ENCODE results near the gene NUDT3. TPM values are rescaled to one million over a fixed set of nuclear protein-coding genes. Genes with fewer than 3 reads are reported as not detected.
A peak's percentile ranks its signal among the peaks of the same experiment; 100 is the strongest.

NUDT3 gene
- total RNA-seq, 4 donors from 2014 or later: 40.0 to 71.9 (median 50.6) TPM

- DNase-seq: peak in 1 of 2 donors; percentile 50
- TF ChIP-seq CTCF (IDR thresholded peaks at IDR 0.05 in 4 of 5, conservative IDR thresholded peaks at IDR 0.05 in 1 of 5): no peak
- no peak for TF ChIP-seq POLR2A (IDR thresholded peaks at IDR 0.05)
- no peaks in the 10 kb centered on the region for H3K9me3 ChIP-seq
- peak overlapping the region; percentile 80 to 90 (median 88) for H3K27ac ChIP-seq
- H3K4me1 ChIP-seq: peaks cover 57 to 70% of the 10 kb centered on the region in 2 donors
- peaks cover 0 to 17% of the 10 kb centered on the region in 2 donors for H3K36me3 ChIP-seq
- no peaks in the 10 kb centered on the region for H3K27me3 ChIP-seq
- no peak overlapping the region for H3K4me3 ChIP-seq
- ATAC-seq: peak; percentile 70 to 87
- in situ Hi-C loops (cut with MboI; ENCODE audit: low sequenced_read_pairs in 4 of 4) (loop anchor here in 1 of 4 donors (25.0 kb wide), 1 partner anchor 558 kb away; the partner anchor contains the start of gene IP6K3), intact Hi-C loops (cut with DNase I; ENCODE audit: low total_unique reads) (no loop called here)
Observed at GRCh38 chr6:34295721-34296120, 96.7 kb downstream of the NUDT3 start.

DNA sequence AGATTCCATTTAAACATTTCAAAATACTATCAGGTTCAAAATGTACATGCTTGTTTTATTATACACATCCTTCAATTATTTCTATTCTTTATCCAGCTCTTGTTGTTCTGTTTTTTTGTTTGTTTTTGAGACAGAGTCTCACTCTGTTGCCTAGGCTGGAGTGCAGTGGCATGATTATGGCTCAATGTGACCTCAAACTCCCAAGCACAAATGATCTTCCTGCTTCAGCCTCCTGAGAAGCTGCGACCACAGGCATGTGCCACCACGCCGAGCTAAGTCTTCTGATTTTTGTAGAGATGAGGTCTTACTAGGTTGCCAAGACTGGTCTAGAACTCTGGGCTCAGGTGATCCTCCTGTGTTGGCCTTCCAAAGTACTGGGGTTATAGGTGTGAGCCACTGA is 99.5 kb downstream of the NUDT3 start:
- peak in 1 of 2 donors; percentile 5 for ATAC-seq
- in situ Hi-C loops (cut with MboI; ENCODE audit: low sequenced_read_pairs in 4 of 4) (loop anchor here in 1 of 4 donors (25.0 kb wide), 1 partner anchor 556 kb away; the partner anchor contains the start of gene IP6K3), intact Hi-C loops (cut with DNase I; ENCODE audit: low total_unique reads) (no loop called here)
- no peak overlapping the region for H3K4me3 ChIP-seq
- TF ChIP-seq CTCF (IDR thresholded peaks at IDR 0.05 in 4 of 5, conservative IDR thresholded peaks at IDR 0.05 in 1 of 5): no peak
- no peak for TF ChIP-seq POLR2A (IDR thresholded peaks at IDR 0.05)
- peak overlapping the region; percentile 80 to 90 (median 88) for H3K27ac ChIP-seq
- no peaks in the 10 kb centered on the region for H3K27me3 ChIP-seq
- H3K4me1 ChIP-seq: peaks cover 55 to 67% of the 10 kb centered on the region in 2 donors
- H3K36me3 ChIP-seq: peaks cover 0 to 17% of the 10 kb centered on the region in 2 donors
- no peaks in the 10 kb centered on the region for H3K9me3 ChIP-seq
- DNase-seq: no peak

DNA sequence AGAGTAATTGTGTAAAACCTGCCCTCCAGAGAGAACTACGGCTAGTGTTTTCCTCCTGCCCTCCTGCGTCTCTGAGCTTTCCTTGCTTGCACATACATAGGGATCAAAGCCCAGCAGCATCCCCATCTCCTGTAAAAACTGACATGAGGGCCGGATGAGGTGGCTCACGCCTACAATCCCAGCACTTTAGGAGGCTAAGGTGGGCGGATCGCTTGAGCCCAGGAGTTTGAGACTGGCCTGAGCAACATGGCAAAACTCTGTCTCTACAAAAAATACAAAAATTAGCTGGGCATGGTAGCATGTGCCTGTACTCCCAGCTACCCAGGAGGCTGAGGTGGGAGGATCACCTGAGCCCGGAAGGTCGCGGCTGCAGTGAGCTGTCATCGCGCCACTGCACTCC is 103.3 kb downstream of the NUDT3 start:
- Histone ChIP-seq H3K36me3 (peaks cover 0 to 17% of the 10 kb centered on the region in 2 donors), H3K9me3 (no peaks in the 10 kb centered on the region), H3K4me1 (peaks cover 43 to 59% of the 10 kb centered on the region in 2 donors), H3K27ac (peak overlapping the region; percentile 51 to 90 (median 76)), H3K4me3 (no peak overlapping the region), H3K27me3 (no peaks in the 10 kb centered on the region)
- no peak for DNase-seq
- no peak for TF ChIP-seq CTCF (IDR thresholded peaks at IDR 0.05 in 4 of 5, conservative IDR thresholded peaks at IDR 0.05 in 1 of 5)
- no peak for TF ChIP-seq POLR2A (IDR thresholded peaks at IDR 0.05)
- intact Hi-C loops (cut with DNase I; ENCODE audit: low total_unique reads): no loop called here
- in situ Hi-C loops (cut with MboI; ENCODE audit: low sequenced_read_pairs in 4 of 4): loop anchor here in 1 of 4 donors (25.0 kb wide), 1 partner anchor 552 kb away; the partner anchor contains the start of gene IP6K3
- no peak for ATAC-seq

DNA sequence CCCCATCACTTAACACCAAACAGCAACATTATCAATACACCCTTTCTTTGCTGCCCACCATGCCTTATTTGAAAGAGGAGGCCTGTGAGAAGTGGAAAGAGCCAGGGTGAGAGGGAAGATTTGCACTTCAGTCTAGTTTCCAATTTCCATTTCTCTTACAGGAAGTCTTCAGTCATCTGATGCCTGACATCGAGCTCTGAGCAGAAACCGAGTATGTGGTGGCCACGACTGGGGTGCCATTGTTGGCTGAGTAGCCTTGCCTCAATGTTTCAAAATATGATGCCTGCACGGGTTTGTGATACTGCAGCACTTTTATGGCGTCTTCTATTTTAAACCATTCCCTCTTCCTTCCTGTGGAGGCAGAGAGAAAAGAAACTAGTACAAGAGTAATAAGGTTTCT is 103.9 kb downstream of the NUDT3 start:
- Histone ChIP-seq H3K9me3 (no peaks in the 10 kb centered on the region), H3K27ac (peak overlapping the region; percentile 51 to 90 (median 76)), H3K27me3 (no peaks in the 10 kb centered on the region), H3K4me3 (no peak overlapping the region), H3K36me3 (peaks cover 0 to 17% of the 10 kb centered on the region in 2 donors), H3K4me1 (peaks cover 38 to 59% of the 10 kb centered on the region in 2 donors)
- TF ChIP-seq CTCF (IDR thresholded peaks at IDR 0.05 in 4 of 5, conservative IDR thresholded peaks at IDR 0.05 in 1 of 5): no peak
- TF ChIP-seq POLR2A (IDR thresholded peaks at IDR 0.05): no peak
- peak; percentile 23 to 35 for ATAC-seq
- in situ Hi-C loops (cut with MboI; ENCODE audit: low sequenced_read_pairs in 4 of 4): loop anchor here in 1 of 4 donors (25.0 kb wide), 1 partner anchor 551 kb away; the partner anchor contains the start of gene IP6K3
- DNase-seq: no peak
- intact Hi-C loops (cut with DNase I; ENCODE audit: low total_unique reads): no loop called here

Measured in gastrocnemius medialis (tissue), 4 donors.